HL-60/S4 treated with retinoic acid at 250 ng/mL for 4 days and 3 days (cell line): ENCODE data around the gene ARHGEF37.
"Not testable (repeated sequence)": the region's sequence is repeated elsewhere in the genome, so short reads cannot be mapped to it uniquely, and the experiment has no call there.

Source experiments
- in situ Hi-C: fragments of 300-500 bp; cut with MboI; formaldehyde crosslinking; loops from 2 replicates; pipeline ENCODE4 v1.7.0; 2022; ENCODE audit warnings: low sequenced_read_pairs

The ARHGEF37 gene

GRCh38 chr5:149643781-149644180 lies 62.5 kb downstream of the ARHGEF37 start:
- in situ Hi-C loops, result no loop called here

GRCh38 chr5:149644629-149645028 lies 63.3 kb downstream of the ARHGEF37 start:
- in situ Hi-C loops, result no loop called here

GRCh38 chr5:149645236-149645635 lies 63.9 kb downstream of the ARHGEF37 start:
- in situ Hi-C loops, result no loop called here

GRCh38 chr5:149645725-149646124 lies 64.4 kb downstream of the ARHGEF37 start:
- in situ Hi-C loops, result no loop called here

- in situ Hi-C loops, result no loop called here
These were observed 65.3 kb downstream of the ARHGEF37 start for GRCh38 chr5:149646564-149646963.

- in situ Hi-C loops, result no loop called here
These were observed 66.0 kb downstream of the ARHGEF37 start for GRCh38 chr5:149647334-149647733.

- in situ Hi-C loops, result not testable (repeated sequence)
These were observed 67.4 kb downstream of the ARHGEF37 start for GRCh38 chr5:149648464-149649393.

- in situ Hi-C loops, result not testable (repeated sequence)
These were observed 68.4 kb downstream of the ARHGEF37 start for GRCh38 chr5:149649730-149650129.

- in situ Hi-C loops, result no loop called here
These were observed 70.4 kb downstream of the ARHGEF37 start for GRCh38 chr5:149651686-149652085.

GRCh38 chr5:149652697-149653096 lies 71.4 kb downstream of the ARHGEF37 start:
- in situ Hi-C loops, result no loop called here

GRCh38 chr5:149654231-149654630 lies 72.9 kb downstream of the ARHGEF37 start:
- in situ Hi-C loops, result no loop called here

- in situ Hi-C loops, result no loop called here
These were observed 73.7 kb downstream of the ARHGEF37 start for GRCh38 chr5:149654883-149655505.

GRCh38 chr5:149656576-149657182 lies 75.4 kb downstream of the ARHGEF37 start:
- in situ Hi-C loops, result no loop called here

- in situ Hi-C loops, result no loop called here
These were observed 76.0 kb downstream of the ARHGEF37 start for GRCh38 chr5:149657324-149657723.

GRCh38 chr5:149658299-149658698 lies 77.0 kb downstream of the ARHGEF37 start:
- in situ Hi-C loops, result no loop called here

GRCh38 chr5:149664083-149664482 lies 82.8 kb downstream of the ARHGEF37 start:
- in situ Hi-C loops, result loop anchor here (10.0 kb wide), 1 partner anchor 151 kb away; no protein-coding TSS in a partner anchor

- in situ Hi-C loops, result loop anchor here (10.0 kb wide), 1 partner anchor 150 kb away; no protein-coding TSS in a partner anchor
These were observed 83.5 kb downstream of the ARHGEF37 start for GRCh38 chr5:149664666-149665415.

GRCh38 chr5:149665416-149666175 lies 84.3 kb downstream of the ARHGEF37 start:
- in situ Hi-C loops, result loop anchor here (10.0 kb wide), 1 partner anchor 149 kb away; no protein-coding TSS in a partner anchor

- in situ Hi-C loops, result loop anchor here (10.0 kb wide), 1 partner anchor 148 kb away; no protein-coding TSS in a partner anchor
These were observed 85.0 kb downstream of the ARHGEF37 start for GRCh38 chr5:149666212-149666852.
